Fibroblast of peridontal ligament (primary cell): Measurements from ENCODE around the gene WBP2NL.
"Not testable (repeated sequence)": the region's sequence is repeated elsewhere in the genome, so short reads cannot be mapped to it uniquely, and the experiment has no call there.

Experiments
- DNase-seq: peaks from one replicate; pipeline ENCODE4 v3.0.0-alpha.2; 2010; ENCODE audit errors: extremely low read depth

Gene WBP2NL

DNA sequence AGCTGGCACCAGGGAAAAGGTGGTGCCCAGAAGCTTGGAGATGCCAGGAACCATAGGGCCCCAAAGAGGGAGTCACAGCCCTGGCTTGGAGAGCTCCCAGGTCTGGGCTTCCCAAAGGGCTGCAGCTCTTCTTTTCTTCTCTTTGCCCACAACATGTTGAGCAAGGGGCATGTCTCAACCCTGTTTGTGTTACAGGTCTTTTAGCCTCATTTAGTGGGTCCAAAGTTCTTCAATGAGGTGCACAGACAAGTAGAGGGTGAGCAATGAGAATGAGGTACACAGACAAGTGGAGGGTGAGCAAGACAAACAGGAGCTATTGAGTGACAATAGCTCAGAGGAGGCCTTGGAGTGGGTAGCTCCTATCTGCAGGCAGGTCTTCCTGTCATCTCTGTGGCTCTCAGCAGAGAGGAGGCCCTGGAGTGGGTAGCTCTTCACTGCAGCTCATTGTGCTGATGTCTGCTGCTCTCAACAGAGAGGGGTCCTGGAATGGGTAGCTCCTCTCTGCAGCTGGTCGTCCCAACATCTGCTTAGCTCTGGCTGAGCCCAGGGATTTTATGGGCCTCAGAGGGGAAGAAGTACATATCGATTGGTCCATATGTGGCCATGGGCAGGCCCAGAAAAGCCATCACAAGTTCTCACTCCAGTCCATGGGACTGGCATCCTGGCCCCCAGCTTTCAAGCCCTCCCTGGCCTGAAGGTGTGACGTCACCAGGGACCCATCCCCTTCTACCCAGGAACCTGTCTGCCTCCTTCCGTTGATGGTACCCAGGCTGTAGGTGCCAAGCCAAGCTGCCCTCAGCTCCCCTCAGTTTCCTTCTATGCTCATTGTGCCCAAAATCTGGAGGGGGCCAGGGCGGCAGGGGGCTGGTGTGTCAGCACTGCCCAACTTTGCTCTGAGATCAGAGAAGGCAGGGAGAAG lies 34.9 kb downstream of the WBP2NL start:
- DNase-seq: no peak

DNA sequence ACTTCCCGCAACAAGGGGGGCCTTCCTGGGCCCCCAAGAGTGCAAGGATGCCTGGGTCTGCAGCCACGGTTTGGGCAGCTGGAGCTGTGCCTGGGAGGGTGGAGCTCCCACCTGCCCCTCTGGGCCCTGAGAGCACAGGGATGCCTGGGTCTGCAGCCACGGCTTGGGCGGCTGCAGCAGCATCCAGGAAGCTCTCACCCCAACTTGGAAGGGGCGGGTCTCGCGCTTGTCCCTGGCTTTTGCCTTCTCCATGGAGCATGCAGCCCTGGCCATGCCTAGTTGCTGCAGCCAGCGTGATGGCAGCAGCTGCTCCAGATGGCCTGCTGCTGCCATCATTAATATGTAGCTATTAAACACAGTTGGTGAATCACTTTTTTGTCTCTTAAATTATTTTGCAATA lies 36.7 kb downstream of the WBP2NL start:
- DNase-seq: no peak

- no peak for DNase-seq
These were observed 40.7 kb downstream of the WBP2NL start for GRCh38 chr22:42039271-42039670.

DNA sequence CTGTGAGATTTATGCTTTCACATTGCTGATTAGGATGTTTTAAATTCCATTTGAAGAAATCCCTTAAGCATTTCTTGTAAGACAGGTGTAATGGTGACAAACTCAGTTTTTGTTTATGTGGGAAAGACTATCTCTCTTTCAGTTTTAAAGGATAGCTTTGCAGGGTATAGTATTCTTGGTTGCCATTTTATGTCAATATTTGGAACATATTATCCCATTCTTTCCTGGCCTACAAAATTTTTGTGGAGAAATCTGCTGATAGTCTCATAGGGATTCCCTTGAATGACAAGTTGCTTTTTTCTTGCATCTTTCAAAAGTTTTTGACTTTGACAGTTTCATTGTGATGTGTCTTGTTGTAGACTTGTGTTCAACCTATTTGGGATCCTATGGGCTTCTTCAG lies 43.2 kb downstream of the WBP2NL start:
- no peak for DNase-seq

GRCh38 chr22:42050641-42051180 lies 52.1 kb downstream of the WBP2NL start:
- no peak for DNase-seq

DNA sequence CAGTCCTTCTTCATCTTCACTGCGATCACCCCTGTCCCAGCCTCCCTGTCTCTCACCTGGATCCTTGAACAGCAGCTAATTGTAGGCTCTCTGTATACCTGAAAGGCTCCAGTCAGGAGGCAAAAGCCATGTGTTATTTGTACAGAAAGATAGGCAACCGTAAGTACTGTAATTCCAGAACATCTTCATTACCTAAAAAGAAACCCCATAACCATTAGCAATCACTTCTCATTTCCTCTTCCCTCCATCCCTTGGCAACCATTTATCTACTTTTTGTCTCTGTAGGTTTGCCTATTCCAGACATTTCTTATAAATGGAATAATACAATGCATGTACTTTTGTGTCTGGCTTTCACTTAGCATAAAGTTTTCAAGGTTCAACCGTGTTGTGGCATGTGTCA lies 54.2 kb downstream of the WBP2NL start:
- no peak for DNase-seq

GRCh38 chr22:42056757-42057511 lies 58.3 kb downstream of the WBP2NL start:
- DNase-seq: no peak

- DNase-seq: no peak
These were observed 61.9 kb downstream of the WBP2NL start for GRCh38 chr22:42060489-42060888.

GRCh38 chr22:42061041-42061440 lies 62.5 kb downstream of the WBP2NL start:
- no peak for DNase-seq

- no peak for DNase-seq
These were observed 64.0 kb downstream of the WBP2NL start for GRCh38 chr22:42062506-42063170.

DNA sequence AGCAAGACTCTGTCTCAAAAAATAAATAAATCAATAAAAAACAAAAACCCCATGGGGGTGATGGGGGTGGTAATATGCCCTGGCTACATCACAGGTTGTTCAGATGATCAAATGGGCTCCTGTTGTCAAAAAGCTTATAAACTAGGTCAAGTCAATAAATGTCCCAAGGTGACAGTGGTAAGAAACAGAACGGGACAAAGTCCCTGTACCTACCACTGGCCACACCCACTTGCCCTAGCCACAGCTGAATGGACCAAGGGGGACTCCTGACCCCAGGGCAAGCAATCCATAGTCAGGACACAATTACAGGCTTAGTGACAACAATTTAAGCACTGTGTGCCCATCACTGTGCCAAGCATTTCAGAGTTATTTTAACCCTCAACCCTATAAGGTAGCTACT lies 66.0 kb downstream of the WBP2NL start:
- DNase-seq: no peak

DNA sequence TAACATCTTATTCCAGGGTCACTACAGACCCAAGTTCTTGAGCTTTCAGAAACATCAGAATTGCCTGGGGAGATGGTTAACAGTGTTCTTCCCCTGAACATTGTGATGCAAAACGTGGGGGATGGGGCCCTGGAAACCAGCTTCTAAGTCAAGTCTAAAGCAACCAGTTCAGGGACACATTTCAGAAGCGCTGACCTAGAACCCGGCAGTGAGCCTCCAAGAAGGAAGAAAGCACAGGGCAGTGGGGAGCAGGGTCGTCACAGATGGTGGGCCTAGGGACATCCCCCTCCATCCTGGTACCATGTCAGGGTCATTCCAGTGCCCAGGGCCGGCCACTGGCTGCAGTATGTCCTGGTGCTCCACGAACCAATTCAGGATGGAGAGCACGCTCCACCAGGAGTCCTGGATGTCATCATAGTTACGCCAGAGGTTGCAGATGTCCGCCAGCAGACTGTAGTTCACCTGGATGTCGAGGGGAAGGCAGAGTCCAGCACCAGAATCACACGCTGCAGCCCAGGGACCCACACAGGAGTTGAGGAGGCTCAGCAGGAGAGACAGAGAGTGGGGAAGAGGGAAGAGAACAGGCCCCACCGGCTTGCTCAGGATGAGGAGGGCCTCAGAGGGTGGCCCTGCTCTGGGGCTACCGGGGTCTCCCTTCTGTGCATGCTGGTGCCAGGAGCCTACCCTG lies 67.0 kb downstream of the WBP2NL start:
- no peak for DNase-seq

DNA sequence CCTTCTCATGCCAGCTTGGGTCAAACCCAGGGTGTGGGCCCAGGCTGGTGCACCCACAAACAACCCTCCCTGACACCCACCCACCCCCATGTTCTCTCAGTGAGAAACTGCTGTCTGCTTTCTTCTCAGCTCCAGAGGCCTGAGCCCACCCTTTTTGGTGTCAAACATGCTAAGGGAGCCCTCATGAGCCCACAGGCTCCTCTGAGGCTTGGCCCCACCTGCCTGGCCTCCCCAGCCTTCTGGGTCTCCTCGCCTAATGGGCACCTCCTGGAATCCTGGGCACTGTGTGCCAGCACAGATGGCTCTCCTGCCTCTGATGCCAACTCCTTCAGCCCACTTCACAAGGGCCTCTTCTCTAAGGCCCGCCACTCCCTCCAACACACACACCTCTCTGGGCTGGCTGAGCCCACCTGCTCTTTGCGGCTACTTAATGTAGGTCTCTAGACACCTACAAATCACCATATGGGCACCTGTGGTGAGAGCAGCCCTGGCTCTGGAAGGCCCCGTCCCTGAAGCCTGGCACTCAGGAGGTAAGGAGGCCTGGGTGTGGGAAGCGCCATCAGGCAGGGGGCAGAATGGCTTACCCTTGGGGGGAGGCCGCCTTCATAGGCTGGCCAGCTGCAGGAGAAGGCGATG lies 67.7 kb downstream of the WBP2NL start:
- DNase-seq: no peak

DNA sequence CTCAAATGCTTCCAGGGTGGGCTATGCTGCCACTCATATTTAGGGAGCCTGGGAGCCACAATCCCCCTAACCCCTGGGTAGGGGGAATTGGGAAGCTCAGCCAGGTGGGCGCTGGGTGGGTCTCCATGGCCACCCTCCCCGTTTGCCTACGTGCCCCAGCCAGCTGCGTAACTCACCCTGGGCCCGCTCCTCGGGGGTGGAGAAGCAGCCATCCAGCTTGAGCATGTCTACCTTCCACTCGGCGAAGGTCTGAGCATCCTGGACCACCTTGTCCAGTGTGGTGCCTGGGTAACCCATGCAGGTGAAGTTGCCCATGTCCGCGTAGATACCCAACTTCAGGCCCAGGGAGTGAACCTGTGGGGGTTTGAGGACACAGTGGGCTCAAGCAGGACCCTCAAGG lies 68.3 kb downstream of the WBP2NL start:
- no peak for DNase-seq

DNA sequence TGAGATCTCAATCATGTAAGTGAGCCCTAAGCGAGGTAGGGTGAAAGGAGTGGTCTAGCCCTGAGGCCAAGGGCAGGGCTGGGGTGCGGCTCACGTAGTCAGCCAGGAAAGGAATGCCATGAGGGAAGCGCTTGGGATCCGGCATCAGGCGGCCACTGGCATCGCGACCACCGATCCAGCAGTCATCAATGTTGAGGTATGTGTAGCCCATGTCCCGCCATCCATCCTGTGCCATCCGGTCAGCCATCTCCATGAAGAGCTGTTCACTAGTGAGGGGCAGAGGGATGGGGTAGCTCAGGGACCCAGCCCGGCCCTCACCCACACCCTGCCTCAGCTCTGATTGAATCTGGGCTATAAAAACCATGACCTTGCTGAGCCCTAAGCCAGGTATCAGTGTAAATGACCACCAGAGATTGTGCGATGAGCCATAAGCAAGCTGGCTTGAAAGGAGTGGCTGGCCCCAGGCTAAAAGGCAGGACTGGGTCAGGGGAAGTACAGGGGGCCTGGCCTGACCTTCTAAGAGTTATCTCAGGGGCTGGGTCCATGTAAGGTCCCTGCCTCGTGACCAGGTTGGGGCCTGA lies 69.2 kb downstream of the WBP2NL start:
- no peak for DNase-seq

- no peak for DNase-seq
These were observed 69.7 kb downstream of the WBP2NL start for GRCh38 chr22:42068291-42068690.

GRCh38 chr22:42069801-42070516 lies 71.4 kb downstream of the WBP2NL start:
- DNase-seq: no peak

- DNase-seq: peak; percentile 93
These were observed 72.2 kb downstream of the WBP2NL start, which contains the start of gene NAGA for GRCh38 chr22:42070517-42071422. Gene NAGA (minus strand): TSS chr22:42070812. CDS start chr22:42070297, 515 bp downstream.

DNA sequence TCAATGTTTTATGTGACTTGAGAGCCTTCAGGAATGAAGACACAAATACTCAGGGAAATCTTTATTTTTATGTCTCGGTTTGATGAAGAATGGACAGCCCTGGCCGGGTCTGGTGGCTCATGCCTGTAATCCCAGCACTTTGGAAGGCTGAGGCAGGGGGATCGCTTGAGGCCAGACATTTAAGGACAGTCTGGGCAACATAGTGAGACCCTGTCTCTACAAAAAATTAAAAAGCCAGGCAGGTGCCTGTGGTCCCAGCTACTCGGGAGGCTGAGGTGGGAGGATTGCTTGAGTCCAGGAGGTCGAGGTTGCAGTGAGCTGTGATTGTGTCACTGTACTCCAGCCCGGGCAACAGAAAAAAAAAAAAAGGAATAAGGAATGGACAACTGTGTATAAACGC lies 72.9 kb downstream of the WBP2NL start:
- not testable (repeated sequence) for DNase-seq
